GM19438 (cell line): Measurements from ENCODE around the gene FAIM.
"Not testable (repeated sequence)": the region's sequence is repeated elsewhere in the genome, so short reads cannot be mapped to it uniquely, and the experiment has no call there.

Source experiments
- ATAC-seq: cut with Tn5 transposase; IDR thresholded peaks from one replicate; pipeline ENCODE4 v1.9.1; 2021; ENCODE audit warnings: low read depth; ENCODE audit not compliant: unreplicated experiment

The FAIM gene

GRCh38 chr3:138675393-138675792 is 66.8 kb downstream of the FAIM start:
- no peak for ATAC-seq

- no peak for ATAC-seq
Measured at GRCh38 chr3:138678086-138678485, 69.5 kb downstream of the FAIM start.

GRCh38 chr3:138678874-138679392 is 70.4 kb downstream of the FAIM start:
- ATAC-seq: no peak

- ATAC-seq: not testable (repeated sequence)
Measured at GRCh38 chr3:138680974-138681373, 72.4 kb downstream of the FAIM start.

GRCh38 chr3:138681463-138682220 is 73.1 kb downstream of the FAIM start:
- no peak for ATAC-seq

GRCh38 chr3:138682648-138683047 is 74.1 kb downstream of the FAIM start:
- no peak for ATAC-seq
